Body of pancreas (tissue), 4 donors: ENCODE measurements around the gene MYH7B.

Source experiments
- CTCF ChIP-seq, 7 experiments: fragments of 450-650 bp in 4 of 7; fragments of 200-600 bp in 3 of 7; sonication (generic) in 3 of 7; IDR thresholded peaks; one replicate each; pipeline ENCODE4 v1.5.1; 2016 to 2019; ENCODE audit warnings: antibody characterized with exemption in 7 of 7
- POLR2A ChIP-seq, 3 donors: fragments of 450-650 bp; IDR thresholded peaks; one replicate each; pipeline ENCODE4 v1.6.1; 2016; ENCODE audit warnings: antibody characterized with exemption in 3 of 3, mild to moderate bottlenecking in 2 of 3

GRCh38 chr20:35000922-35001595 lies 45.4 kb downstream of the MYH7B start:
- TF ChIP-seq CTCF (IDR thresholded peaks at IDR 0.05) (no peak), POLR2A (IDR thresholded peaks at IDR 0.05) (no peak)
